Transverse colon (tissue), 4 donors: Measurements from ENCODE around the gene PSEN2. TPM values are rescaled to one million over a fixed set of nuclear protein-coding genes. Genes with fewer than 3 reads are reported as not detected.

Experiments used
- DNase-seq: peaks from one replicate; pipeline ENCODE4 v3.0.0-alpha.2; 2019
- H3K27ac ChIP-seq, 4 donors: fragments of 200-600 bp; sonication (generic); 2 replicates each; pipeline ENCODE4 v1.5.1; 2016 to 2018; ENCODE audit warnings: inconsistent platforms in 4 of 4
- H3K27me3 ChIP-seq: fragments of 200-600 bp; sonication (generic); 2 replicates; pipeline ENCODE4 v1.5.1; 2017; ENCODE audit warnings: inconsistent platforms
- H3K36me3 ChIP-seq, 4 donors: fragments of 200-600 bp; sonication (generic); 2 replicates each; pipeline ENCODE4 v1.5.1; 2017 to 2019; ENCODE audit warnings: inconsistent platforms in 4 of 4
- H3K4me1 ChIP-seq, 4 donors: fragments of 200-600 bp; sonication (generic); 2 replicates each; pipeline ENCODE4 v1.5.1; 2017 to 2020; ENCODE audit warnings: inconsistent platforms in 4 of 4
- H3K4me3 ChIP-seq, 4 donors: fragments of 200-600 bp; sonication (generic); 1 replicate in 1 of 4; 2 replicates in 3 of 4; pipeline versions ENCODE4 v1.5.1 to v1.6.1; 2017 to 2019; ENCODE audit warnings: inconsistent platforms in 4 of 4
- H3K9me3 ChIP-seq, 2 donors: fragments of 200-600 bp; sonication (generic); 2 replicates each; pipeline ENCODE4 v1.5.1; 2017 to 2019; ENCODE audit warnings: inconsistent platforms in 2 of 2
- EP300 ChIP-seq: sonication (generic); formaldehyde crosslinking; IDR thresholded peaks from one replicate; pipeline ENCODE4 v1.6.1; 2017; ENCODE audit warnings: antibody characterized with exemption, low read depth
- POLR2A ChIP-seq: fragments of 450-650 bp; IDR thresholded peaks from one replicate; pipeline ENCODE4 v1.6.1; 2016; ENCODE audit warnings: antibody characterized with exemption, mild to moderate bottlenecking, moderate library complexity
- POLR2AphosphoS5 ChIP-seq, 3 donors: sonication (generic); formaldehyde crosslinking; IDR thresholded peaks; one replicate each; pipeline ENCODE4 v1.6.1; 2016; ENCODE audit warnings: antibody characterized with exemption in 3 of 3
- WGBS, 2 donors: methylation state at CpG; one replicate each; pipeline ENCODE4 v1.1.5; 2018; ENCODE audit warnings: low coverage in 1 of 2; 5-methylcytosine and 5-hydroxymethylcytosine counted together
- in situ Hi-C, 4 donors: fragments of 200-750 bp; cut with MboI; loops; one replicate each; pipeline versions ENCODE4 v1.15.0 to v1.15.1; 2017; ENCODE audit warnings: low sequenced_read_pairs in 3 of 4, low pct_ligation_motif_present in 1 of 4, low pct_unique_long_range_greater_than_20kb in 1 of 4
- intact Hi-C: fragments of 100-400 bp; cut with DNase I; formaldehyde crosslinking; loops from one replicate; pipeline ENCODE4 v1.15.1; 2023; ENCODE audit warnings: low total_unique reads
- total RNA-seq, 4 donors: library from RNA; depleted of rRNA; stranded (reverse); fragments of >200 nt; gene quantifications; one replicate each; pipeline ENCODE4 v1.1.0, GENCODE V29; 2016
- TF ChIP-seq, protein P1 (sequence below), 5 experiments: fragments of 200-600 bp in 3 of 5; fragments of 450-650 bp in 2 of 5; sonication (generic) in 3 of 5; IDR thresholded peaks; 1 replicate in 2 of 5; 2 replicates in 3 of 5; pipeline ENCODE4 v1.5.1; 2016 to 2017; ENCODE audit warnings: antibody characterized with exemption in 5 of 5, inconsistent platforms in 3 of 5, mild to moderate bottlenecking in 2 of 5, moderate library complexity in 1 of 5

PSEN2 gene
- total RNA-seq, 4 donors from 2014 or later: 24.6 to 47.5 (median 35.6) TPM

DNA sequence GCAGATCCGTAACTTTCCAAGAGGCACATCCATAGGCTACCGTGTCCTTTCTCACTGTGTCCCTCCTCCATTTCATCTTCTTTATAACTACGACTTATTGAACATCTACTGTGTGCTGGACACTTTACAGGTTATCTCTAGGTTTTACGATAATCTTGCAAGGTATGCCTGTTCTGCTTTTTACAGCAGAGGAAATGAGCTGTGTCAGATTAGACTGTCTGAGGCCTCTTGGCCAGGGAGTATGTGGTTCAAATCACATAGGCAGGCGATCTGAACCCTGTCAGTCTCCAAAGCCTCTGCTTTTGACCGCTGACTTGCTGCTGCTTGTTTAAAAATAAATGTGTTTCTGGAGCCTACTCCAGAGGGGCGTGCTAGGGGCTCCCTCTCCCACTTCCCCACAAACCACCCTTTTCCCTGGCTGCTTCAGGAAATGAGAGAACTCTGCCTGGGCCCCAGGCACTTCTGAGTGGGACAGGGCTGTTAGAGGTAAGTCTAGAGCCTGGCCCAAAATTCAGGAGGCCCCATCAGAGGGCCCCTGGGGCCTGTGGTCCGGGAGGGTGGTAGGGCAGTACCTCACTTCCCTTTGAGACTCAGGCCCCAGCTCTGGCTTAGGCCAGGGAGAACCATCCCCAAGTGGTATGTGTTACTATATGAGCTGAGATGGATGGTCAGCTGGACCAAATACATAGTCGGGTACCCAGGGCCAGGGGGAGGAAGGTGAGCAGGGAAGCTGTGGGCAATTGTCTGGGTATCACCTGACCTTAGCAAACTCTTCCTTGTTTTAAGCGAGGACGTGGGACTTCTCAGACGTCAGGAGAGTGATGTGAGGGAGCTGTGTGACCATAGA lies 4.4 kb downstream of the PSEN2 start:
- Histone ChIP-seq H3K27me3 (no peaks in the 10 kb centered on the region), H3K27ac (no peak overlapping the region), H3K4me3 (no peak overlapping the region), H3K36me3 (no peaks in the 10 kb centered on the region), H3K4me1 (peaks cover 6 to 28% (median 16%) of the 10 kb centered on the region in 4 donors), H3K9me3 (no peaks in the 10 kb centered on the region)
- in situ Hi-C loops: no loop called here
- no peak for TF ChIP-seq POLR2AphosphoS5 (IDR thresholded peaks at IDR 0.05)
- no peak for TF ChIP-seq EP300
- TF ChIP-seq, protein P1, sequence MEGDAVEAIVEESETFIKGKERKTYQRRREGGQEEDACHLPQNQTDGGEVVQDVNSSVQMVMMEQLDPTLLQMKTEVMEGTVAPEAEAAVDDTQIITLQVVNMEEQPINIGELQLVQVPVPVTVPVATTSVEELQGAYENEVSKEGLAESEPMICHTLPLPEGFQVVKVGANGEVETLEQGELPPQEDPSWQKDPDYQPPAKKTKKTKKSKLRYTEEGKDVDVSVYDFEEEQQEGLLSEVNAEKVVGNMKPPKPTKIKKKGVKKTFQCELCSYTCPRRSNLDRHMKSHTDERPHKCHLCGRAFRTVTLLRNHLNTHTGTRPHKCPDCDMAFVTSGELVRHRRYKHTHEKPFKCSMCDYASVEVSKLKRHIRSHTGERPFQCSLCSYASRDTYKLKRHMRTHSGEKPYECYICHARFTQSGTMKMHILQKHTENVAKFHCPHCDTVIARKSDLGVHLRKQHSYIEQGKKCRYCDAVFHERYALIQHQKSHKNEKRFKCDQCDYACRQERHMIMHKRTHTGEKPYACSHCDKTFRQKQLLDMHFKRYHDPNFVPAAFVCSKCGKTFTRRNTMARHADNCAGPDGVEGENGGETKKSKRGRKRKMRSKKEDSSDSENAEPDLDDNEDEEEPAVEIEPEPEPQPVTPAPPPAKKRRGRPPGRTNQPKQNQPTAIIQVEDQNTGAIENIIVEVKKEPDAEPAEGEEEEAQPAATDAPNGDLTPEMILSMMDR (IDR thresholded peaks at IDR 0.05): no peak
- TF ChIP-seq POLR2A: no peak
- 83 to 94% methylated on average over 8 to 12 of the region's 12 CpGs for WGBS, 2 donors
- DNase-seq: no peak
- intact Hi-C loops: no loop called here

DNA sequence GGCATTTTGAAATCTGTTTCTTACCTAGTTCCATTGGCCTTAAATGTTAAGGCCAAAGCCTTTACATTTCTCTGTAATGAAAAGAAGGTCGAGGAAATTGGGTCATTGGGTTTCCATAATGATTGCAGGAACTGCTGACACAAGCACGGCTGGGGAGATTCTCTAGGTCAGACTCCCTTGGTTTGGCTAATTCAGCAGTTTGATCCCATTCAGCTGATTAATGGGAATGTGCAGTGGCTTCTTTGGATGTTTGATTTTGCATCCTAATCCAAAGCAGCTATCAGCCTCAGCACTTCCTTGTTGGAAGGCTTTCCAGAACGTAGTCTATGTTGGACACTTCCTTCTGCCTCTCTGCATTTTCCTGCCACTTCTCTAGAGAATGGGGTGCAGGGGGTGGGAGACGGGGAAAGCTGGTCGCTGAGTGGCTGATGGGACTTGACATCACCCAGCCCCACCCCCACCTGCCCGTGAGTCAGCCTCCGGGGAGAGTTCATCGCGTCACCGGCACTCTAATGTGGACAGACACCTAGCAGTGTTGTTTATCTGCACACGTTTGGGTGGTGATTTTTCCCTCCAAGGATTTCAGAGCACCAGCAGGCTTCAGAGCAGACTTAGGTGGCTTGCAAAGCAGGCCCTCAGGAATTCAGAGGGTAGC lies 5.4 kb downstream of the PSEN2 start:
- WGBS, 2 donors: 33 to 53% methylated on average over 3 to 11 of the region's 11 CpGs

DNA sequence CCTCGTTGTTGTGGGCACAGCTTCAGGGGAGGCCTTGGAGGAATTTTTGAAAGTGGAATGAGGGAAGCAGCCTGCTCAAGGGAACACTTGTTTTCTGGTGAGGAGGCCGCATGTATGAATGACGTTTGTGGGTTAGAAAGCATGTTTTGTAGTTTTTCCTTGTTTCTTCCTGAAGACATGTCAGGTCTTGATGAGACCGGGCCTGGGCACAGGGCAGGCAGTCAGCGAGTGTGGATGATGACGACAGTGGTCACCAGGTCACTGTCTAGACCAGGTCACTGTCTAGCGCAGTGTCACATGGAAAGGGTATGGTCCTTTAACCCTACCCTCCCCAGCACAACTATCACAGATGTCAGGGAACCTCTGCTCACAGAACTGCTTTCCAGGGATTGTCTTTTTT lies 7.3 kb downstream of the PSEN2 start:
- TF ChIP-seq POLR2AphosphoS5 (IDR thresholded peaks at IDR 0.05): no peak
- TF ChIP-seq, protein P1 (IDR thresholded peaks at IDR 0.05): no peak
- no peak for TF ChIP-seq EP300
- no peak for TF ChIP-seq POLR2A
- no peaks in the 10 kb centered on the region for H3K36me3 ChIP-seq
- WGBS, 2 donors: 90% methylated on average over 7 of the region's 7 CpGs; no CpG with 5 or more reads in 1 of the 2 donors
- no peak overlapping the region for H3K4me3 ChIP-seq
- DNase-seq: no peak
- in situ Hi-C loops (no loop called here), intact Hi-C loops (no loop called here)
- no peaks in the 10 kb centered on the region for H3K27me3 ChIP-seq
- H3K27ac ChIP-seq: no peak overlapping the region
- peaks cover 5 to 14% (median 8%) of the 10 kb centered on the region in 4 donors for H3K4me1 ChIP-seq
- H3K9me3 ChIP-seq: no peaks in the 10 kb centered on the region

More for the DNA sequence above, 5.4 kb downstream of the PSEN2 start:
- H3K4me3 ChIP-seq: no peak overlapping the region
- peak; percentile 70 for DNase-seq
- H3K4me1 ChIP-seq: peaks cover 6 to 24% (median 14%) of the 10 kb centered on the region in 4 donors
- intact Hi-C loops: no loop called here
- peak overlapping the region in 1 of 4 donors; percentile 30 for H3K27ac ChIP-seq
- H3K36me3 ChIP-seq: no peaks in the 10 kb centered on the region
- H3K9me3 ChIP-seq: no peaks in the 10 kb centered on the region
- no peaks in the 10 kb centered on the region for H3K27me3 ChIP-seq
- TF ChIP-seq POLR2A (no peak), POLR2AphosphoS5 (IDR thresholded peaks at IDR 0.05) (no peak), EP300 (no peak)
- TF ChIP-seq, protein P1 (IDR thresholded peaks at IDR 0.05): no peak
- in situ Hi-C loops: no loop called here

DNA sequence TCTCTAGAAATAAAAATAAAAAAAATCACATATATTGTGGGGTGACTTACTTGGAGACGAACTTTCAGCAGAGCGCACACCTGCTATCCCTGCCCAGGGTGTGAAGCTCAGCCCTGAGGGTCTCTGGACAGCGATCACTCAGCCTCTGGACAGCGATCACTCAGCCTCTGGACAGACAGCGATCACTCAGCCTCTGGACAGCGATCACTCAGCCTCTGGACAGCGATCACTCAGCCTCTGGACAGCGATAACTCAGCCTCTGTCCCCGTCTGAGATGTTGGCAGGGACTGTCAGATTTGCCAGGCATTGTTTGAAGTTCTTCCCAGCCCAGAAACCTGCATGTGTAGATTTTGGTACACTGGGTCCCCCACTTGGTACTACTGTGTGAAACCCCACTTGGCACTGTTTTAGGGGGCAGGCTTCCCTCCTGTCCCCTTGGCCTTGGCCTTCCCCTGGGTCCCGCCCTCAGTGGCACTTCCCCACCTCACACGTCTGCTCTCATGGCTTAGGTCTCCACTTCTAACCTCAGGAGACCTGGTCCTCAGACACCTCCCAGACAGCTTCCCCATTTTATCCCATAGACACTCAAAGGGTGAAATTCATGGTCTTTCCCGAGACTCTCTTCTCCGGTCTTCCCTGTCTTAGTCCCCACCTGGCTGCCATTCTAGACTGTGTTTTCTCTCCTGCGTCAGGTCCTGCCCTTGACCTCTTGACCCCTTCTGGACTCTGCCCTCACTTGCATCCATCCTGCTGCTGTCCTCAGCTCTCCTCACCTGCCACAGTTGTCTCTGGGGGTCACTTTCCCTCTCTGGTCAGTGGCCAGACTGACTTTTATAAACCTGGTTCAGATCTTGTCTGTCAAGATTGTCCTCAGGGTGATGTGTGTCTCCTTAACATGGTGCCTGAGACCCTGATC lies 10.2 kb downstream of the PSEN2 start:
- in situ Hi-C loops: no loop called here
- Histone ChIP-seq H3K36me3 (peaks cover 0 to 3% (median 0%) of the 10 kb centered on the region in 4 donors), H3K27me3 (no peaks in the 10 kb centered on the region), H3K27ac (no peak overlapping the region), H3K9me3 (no peaks in the 10 kb centered on the region), H3K4me3 (no peak overlapping the region), H3K4me1 (peaks cover 5 to 23% (median 14%) of the 10 kb centered on the region in 4 donors)
- intact Hi-C loops: no loop called here
- 89 to 92% methylated on average over 3 to 14 of the region's 14 CpGs for WGBS, 2 donors
- no peak for DNase-seq
- TF ChIP-seq POLR2A (no peak), EP300 (no peak), POLR2AphosphoS5 (IDR thresholded peaks at IDR 0.05) (no peak)
- TF ChIP-seq, protein P1 (IDR thresholded peaks at IDR 0.05): no peak
